H1 (cell line): ENCODE results near the gene GRM4. TPM values are rescaled to one million over a fixed set of nuclear protein-coding genes. Genes with fewer than 3 reads are reported as not detected.

Experiments used
- CTCF ChIA-PET: fragments of 300-600 bp; sonication (Branson Sonifier 250); formaldehyde crosslinking; loops from one replicate; lab custom pipeline; 2021; ENCODE audit not compliant: partially characterized antibody; lab: Charles Lee
- POLR2A ChIA-PET: fragments of 300-600 bp; sonication (Branson Sonifier 250); formaldehyde crosslinking; loops from one replicate; lab custom pipeline; 2021; ENCODE audit warnings: inconsistent platforms; ENCODE audit not compliant: partially characterized antibody; lab: Charles Lee
- DNase-seq, 2 experiments: peaks; one replicate each; pipeline versions ENCODE4 v3.0.0 to v3.0.0-alpha.2; 2010 to 2022; ENCODE audit warnings: low spot score in 2 of 2, low read depth in 1 of 2, mixed read lengths in 1 of 2
- FAIRE-seq: peaks from 2 replicates; lab custom pipeline; 2011; peaks lifted over from hg19 to GRCh38; lab: Jason Lieb, UNC
- H2AFZ ChIP-seq: 2 replicates; pipeline ENCODE4 v1.8.1; 2012; ENCODE audit warnings: low read length, inconsistent platforms
- H2AK5ac ChIP-seq: 2 replicates; pipeline ENCODE4 v1.6.1; 2013; ENCODE audit warnings: low read depth, low read length
- H2BK120ac ChIP-seq: replicated peaks from 2 replicates; pipeline ENCODE3; 2013; ENCODE audit warnings: low read depth, low read length, inconsistent platforms
- H2BK12ac ChIP-seq: 2 replicates; pipeline ENCODE4 v1.6.1; 2013; ENCODE audit warnings: low read depth, low read length
- H2BK15ac ChIP-seq: 2 replicates; pipeline ENCODE4 v1.6.1; 2013; ENCODE audit warnings: low read length
- H2BK20ac ChIP-seq: 2 replicates; pipeline ENCODE4 v1.6.1; 2013; ENCODE audit warnings: low read length
- H2BK5ac ChIP-seq: 2 replicates; pipeline ENCODE4 v1.6.1; 2013; ENCODE audit warnings: low read depth, low read length
- H3K14ac ChIP-seq: 2 replicates; pipeline ENCODE4 v1.6.1; 2013; ENCODE audit warnings: inconsistent platforms; ENCODE audit not compliant: insufficient read length
- H3K18ac ChIP-seq: 2 replicates; pipeline ENCODE4 v1.6.1; 2013; ENCODE audit warnings: low read length; ENCODE audit errors: extremely low read depth
- H3K23ac ChIP-seq: 2 replicates; pipeline ENCODE4 v1.6.1; 2013; ENCODE audit warnings: inconsistent platforms; ENCODE audit not compliant: insufficient read length
- H3K23me2 ChIP-seq: 2 replicates; pipeline ENCODE4 v1.6.1; 2013; ENCODE audit warnings: low read depth, low read length
- H3K27ac ChIP-seq: 2 replicates; pipeline ENCODE4 v1.6.1; 2011; ENCODE audit warnings: low read depth, low read length, inconsistent platforms
- H3K27me3 ChIP-seq, 4 experiments: replicated peaks in 1 of 4; 1 replicate in 1 of 4; 2 replicates in 3 of 4; pipeline versions ENCODE4 v1.6.1 to v1.8.1; 2011 to 2013; ENCODE audit warnings: low read length in 3 of 4, mild to moderate bottlenecking in 3 of 4, inconsistent platforms in 2 of 4, mixed read lengths in 2 of 4, moderate library complexity in 1 of 4; ENCODE audit not compliant: control insufficient read depth in 3 of 4, insufficient read depth in 3 of 4; ENCODE audit errors: extremely low read depth in 1 of 4
- H3K36me3 ChIP-seq, 4 experiments: 2 replicates each; pipeline versions ENCODE4 v1.6.1 to v1.8.1; 2011 to 2013; ENCODE audit warnings: mild to moderate bottlenecking in 4 of 4, low read length in 3 of 4, moderate library complexity in 2 of 4, control low read depth in 1 of 4, inconsistent platforms in 1 of 4; ENCODE audit not compliant: insufficient read depth in 4 of 4, control insufficient read depth in 2 of 4
- H3K4ac ChIP-seq: replicated peaks from 2 replicates; pipeline ENCODE3; 2013; ENCODE audit warnings: low read length, low read depth, mixed read lengths, inconsistent platforms; ENCODE audit not compliant: insufficient read length
- H3K4me1 ChIP-seq, 4 experiments: replicated peaks in 1 of 4; 1 replicate in 1 of 4; 2 replicates in 3 of 4; pipeline versions ENCODE4 v1.6.1 to v1.8.1; 2011 to 2013; ENCODE audit warnings: low read length in 3 of 4, inconsistent platforms in 2 of 4, mixed read lengths in 1 of 4; ENCODE audit not compliant: insufficient read depth in 4 of 4, control insufficient read depth in 3 of 4
- H3K4me2 ChIP-seq, 2 experiments: 2 replicates each; pipeline versions ENCODE4 v1.6.1 to v1.8.1; 2011 to 2013; ENCODE audit warnings: low read depth in 2 of 2, low read length in 2 of 2, control low read depth in 1 of 2, inconsistent platforms in 1 of 2, mild to moderate bottlenecking in 1 of 2; ENCODE audit not compliant: insufficient read depth in 1 of 2
- H3K4me3 ChIP-seq, 4 experiments: fragments of 200-600, 300-600 bp in 1 of 4; sonication (generic), shearing (Covaris generic), sonication (Bioruptor Twin) in 1 of 4; 2 replicates each; pipeline versions ENCODE4 v1.5.1 to v1.8.1; 2011 to 2016; ENCODE audit warnings: low read length in 4 of 4, low read depth in 3 of 4, control low read depth in 2 of 4, inconsistent platforms in 2 of 4, mild to moderate bottlenecking in 2 of 4, mixed read lengths in 1 of 4, moderate library complexity in 1 of 4; ENCODE audit not compliant: insufficient read depth in 2 of 4; ENCODE audit errors: extremely low read depth in 1 of 4
- H3K56ac ChIP-seq: replicated peaks from 2 replicates; pipeline ENCODE3; 2013; ENCODE audit warnings: low read depth, mild to moderate bottlenecking, mixed read lengths, low read length, inconsistent platforms; ENCODE audit not compliant: insufficient read length
- H3K79me1 ChIP-seq: 2 replicates; pipeline ENCODE4 v1.6.1; 2013; ENCODE audit warnings: low read depth, low read length, control low read depth
- H3K79me2 ChIP-seq, 2 experiments: 2 replicates each; pipeline versions ENCODE4 v1.6.1 to v1.8.1; 2012 to 2013; ENCODE audit warnings: low read length in 2 of 2, mild to moderate bottlenecking in 2 of 2, inconsistent platforms in 1 of 2; ENCODE audit not compliant: insufficient read depth in 2 of 2, control insufficient read depth in 1 of 2
- H3K9ac ChIP-seq, 4 experiments: replicated peaks in 1 of 4; 1 replicate in 1 of 4; 2 replicates in 3 of 4; pipeline versions ENCODE4 v1.6.1 to v1.8.1; 2011 to 2013; ENCODE audit warnings: low read depth in 3 of 4, low read length in 3 of 4, control low read depth in 2 of 4, mild to moderate bottlenecking in 2 of 4, moderate library complexity in 2 of 4, inconsistent platforms in 1 of 4; ENCODE audit errors: extremely low read depth in 1 of 4
- H3K9me3 ChIP-seq, 2 experiments: 2 replicates each; pipeline versions ENCODE4 v1.6.1 to v1.8.1; 2012 to 2013; ENCODE audit warnings: mild to moderate bottlenecking in 2 of 2, moderate library complexity in 2 of 2, control low read depth in 1 of 2, inconsistent platforms in 1 of 2, low read depth in 1 of 2, low read length in 1 of 2, mixed read lengths in 1 of 2; ENCODE audit not compliant: insufficient read depth in 2 of 2
- H4K20me1 ChIP-seq, 2 experiments: replicated peaks in 1 of 2; 2 replicates each; pipeline versions ENCODE3 to v1.8.1; 2011 to 2013; ENCODE audit warnings: inconsistent platforms in 2 of 2, low read length in 2 of 2, mild to moderate bottlenecking in 1 of 2; ENCODE audit not compliant: insufficient read depth in 2 of 2, control insufficient read depth in 1 of 2
- H4K5ac ChIP-seq: 2 replicates; pipeline ENCODE4 v1.6.1; 2013; ENCODE audit warnings: low read length, low read depth, mixed read lengths, inconsistent platforms; ENCODE audit not compliant: insufficient read length
- H4K8ac ChIP-seq: 2 replicates; pipeline ENCODE4 v1.8.0; 2013; ENCODE audit warnings: mild to moderate bottlenecking, moderate library complexity, low read length, inconsistent platforms; ENCODE audit not compliant: insufficient read depth; ENCODE audit errors: extremely low read depth
- H4K91ac ChIP-seq: replicated peaks from 2 replicates; pipeline ENCODE3; 2013; ENCODE audit warnings: low read length, mixed read lengths, inconsistent platforms; ENCODE audit not compliant: insufficient read length
- RBBP5 ChIP-seq: IDR thresholded peaks from 2 replicates; pipeline ENCODE4 v1.7.1; 2012; ENCODE audit warnings: low read depth, mild to moderate bottlenecking, inconsistent platforms, low read length, moderate library complexity, borderline replicate concordance
- RNF2 ChIP-seq: fragments of 200-900, 300-1000 bp; sonication (generic); IDR thresholded peaks from 2 replicates; pipeline ENCODE4 v1.7.1; 2016; ENCODE audit warnings: borderline replicate concordance, low read depth, mild to moderate bottlenecking, antibody characterized with exemption, low read length; ENCODE audit not compliant: poor library complexity, severe bottlenecking; ENCODE audit errors: missing control alignments
- SIX5 ChIP-seq: IDR thresholded peaks from 2 replicates; pipeline ENCODE4 v1.6.1; 2011; ENCODE audit warnings: mild to moderate bottlenecking, low read depth, low read length
- TEAD4 ChIP-seq: IDR thresholded peaks from 2 replicates; pipeline ENCODE4 v1.6.1; 2012; ENCODE audit warnings: low read depth, low read length, inconsistent platforms, mixed read lengths
- WGBS, 2 experiments: shearing (Covaris generic) in 1 of 2; methylation state at CpG; one replicate each; pipeline versions ENCODE4 v1.1.6 to v1.1.7; 2013 to 2015; ENCODE audit warnings: low lambda C conversion rate in 2 of 2, mixed read lengths in 2 of 2, inconsistent platforms in 1 of 2, low coverage in 1 of 2, missing lambda C conversion rate in 1 of 2; ENCODE audit not compliant: insufficient replicate concordance in 2 of 2, insufficient coverage in 1 of 2, insufficient read length in 1 of 2; ENCODE audit errors: extremely low coverage in 1 of 2, missing lambda C conversion rate in 1 of 2; 5-methylcytosine and 5-hydroxymethylcytosine counted together
- polyA plus RNA-seq, 7 experiments: library from polyadenylated mRNA; depleted of rRNA in 3 of 7; stranded (reverse) in 5 of 7; unstranded in 2 of 7; fragments of >200 nt in 5 of 7; fragments of 200-250 nt in 2 of 7; gene quantifications; 1 replicate in 5 of 7; 2 replicates in 1 of 7; 4 replicates in 1 of 7; pipeline versions ENCODE4 v1.2.1 to v1.2.3, GENCODE V29; 2011 to 2013; ENCODE audit warnings: missing spikeins in 2 of 7, mixed read lengths in 2 of 7
- total RNA-seq: library from RNA; stranded (reverse); fragmentation: NEBNext Ultra II Directional; extraction: Animal tissue kit (Norgen Biotek cat#: 25700); gene quantifications from 2 replicates; pipeline ENCODE4 v1.2.1, GENCODE V29; 2021

The GRM4 gene
- total and polyA plus RNA-seq, 2 of the 8 experiments (the other 6 are each of a cell fraction or from before 2014, with no cell fraction given): 19.6 to 21.5 TPM

DNA sequence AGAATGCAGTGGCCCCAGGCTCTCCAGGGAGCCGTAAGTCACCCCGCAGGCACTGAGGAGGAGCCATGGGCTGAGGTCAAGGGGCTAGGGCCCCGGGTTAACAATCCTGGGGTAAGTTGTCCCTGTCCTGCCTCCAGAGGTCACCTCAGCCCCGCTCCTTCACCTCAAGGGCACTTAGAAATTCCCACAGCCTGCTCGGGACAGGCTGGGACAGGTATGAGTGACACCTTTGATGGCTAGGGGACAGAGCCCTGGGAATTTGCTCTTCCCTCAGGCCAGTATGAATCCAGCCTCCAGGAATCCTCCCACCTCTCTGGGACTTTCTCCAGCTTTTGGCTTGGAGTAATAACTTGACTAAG lies 3.5 kb upstream of the GRM4 start:
- H3K79me1 ChIP-seq: no peaks in the 10 kb centered on the region
- H3K27me3 ChIP-seq: peaks cover 6 to 50% (median 44%) of the 10 kb centered on the region in 4 experiments
- no peak overlapping the region for H4K5ac ChIP-seq
- H2AK5ac ChIP-seq: no peak overlapping the region
- no peak for FAIRE-seq
- CTCF ChIA-PET: interaction anchor here (0.6 to 11.8 kb wide), 8 partner anchors 9 to 121 kb away, joined by 3 to 128 read pairs (median 4); no protein-coding TSS in a partner anchor
- H3K56ac ChIP-seq: no peak overlapping the region
- no peak overlapping the region for H2BK12ac ChIP-seq
- no peak overlapping the region for H3K4me3 ChIP-seq
- H3K4ac ChIP-seq: no peak overlapping the region
- no peaks in the 10 kb centered on the region for H3K9me3 ChIP-seq
- no peak overlapping the region for H3K9ac ChIP-seq
- peaks cover 21 to 54% (median 30%) of the 10 kb centered on the region in 4 experiments for H3K4me1 ChIP-seq
- no peak overlapping the region for H2AFZ ChIP-seq
- H4K20me1 ChIP-seq: no peaks in the 10 kb centered on the region
- peaks cover 14% of the 10 kb centered on the region; the same call in 1 of the 2 replicates for H3K23me2 ChIP-seq
- H2BK5ac ChIP-seq: no peak overlapping the region
- no peak overlapping the region for H2BK15ac ChIP-seq
- no peak overlapping the region for H3K14ac ChIP-seq
- no peak overlapping the region for H3K23ac ChIP-seq
- H2BK20ac ChIP-seq: no peak overlapping the region
- no peak overlapping the region for H3K27ac ChIP-seq
- no peak overlapping the region for H2BK120ac ChIP-seq
- POLR2A ChIA-PET: interaction anchor here (1.1 to 2.2 kb wide), 4 partner anchors 11 to 28 kb away, joined by 3 to 6 read pairs (median 4); no protein-coding TSS in a partner anchor
- 47% methylated on average over 5 of the region's 5 CpGs; no CpG with 5 or more reads in 1 of the 2 experiments for WGBS, 2 experiments
- peak in 1 of 2 experiments; percentile 49 for DNase-seq
- H4K8ac ChIP-seq: no peak overlapping the region
- peak overlapping the region; percentile 52 for H4K91ac ChIP-seq
- no peaks in the 10 kb centered on the region for H3K36me3 ChIP-seq
- peak overlapping the region; percentile 24 to 36; a peak in 2 of 4 replicates for H3K4me2 ChIP-seq
- no peaks in the 10 kb centered on the region for H3K79me2 ChIP-seq
- H3K18ac ChIP-seq: no peak overlapping the region
- TF ChIP-seq RNF2 (no peak), TEAD4 (no peak), SIX5 (no peak), RBBP5 (no peak)
